Measurements from ENCODE around the gene TM4SF1.

Gene TM4SF1

DNA sequence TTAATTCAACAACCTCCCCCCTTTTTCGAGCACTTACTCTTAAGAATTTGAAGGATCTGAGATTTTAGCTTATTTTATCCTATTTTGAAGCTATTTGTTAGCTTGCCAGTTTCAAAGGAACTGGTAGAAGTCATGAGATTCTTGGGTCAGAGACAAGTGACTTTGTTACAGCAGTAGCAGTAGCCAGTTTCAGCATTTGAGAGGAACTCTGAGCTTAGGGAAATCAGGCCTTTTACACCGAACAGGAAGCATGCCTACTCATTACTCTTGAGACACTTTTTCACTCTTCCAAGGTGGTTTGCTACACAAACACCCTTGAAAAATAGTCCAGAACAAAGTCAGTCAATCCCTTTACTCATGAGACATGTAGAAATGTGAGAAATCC lies 24.5 kb upstream of the TM4SF1 start:
- H3K4me1 Mint-ChIP-seq (ENCODE audit: low read depth), result no peaks in the 10 kb centered on the region
- H3K4me3 Mint-ChIP-seq, result no peak overlapping the region
- no peaks in the 10 kb centered on the region for H3K9me3 Mint-ChIP-seq
- no peaks in the 10 kb centered on the region for H3K36me3 Mint-ChIP-seq (ENCODE audit: low read depth)
- no peak overlapping the region for H3K27ac Mint-ChIP-seq
- peaks cover 18% of the 10 kb centered on the region for H3K27me3 Mint-ChIP-seq

DNA sequence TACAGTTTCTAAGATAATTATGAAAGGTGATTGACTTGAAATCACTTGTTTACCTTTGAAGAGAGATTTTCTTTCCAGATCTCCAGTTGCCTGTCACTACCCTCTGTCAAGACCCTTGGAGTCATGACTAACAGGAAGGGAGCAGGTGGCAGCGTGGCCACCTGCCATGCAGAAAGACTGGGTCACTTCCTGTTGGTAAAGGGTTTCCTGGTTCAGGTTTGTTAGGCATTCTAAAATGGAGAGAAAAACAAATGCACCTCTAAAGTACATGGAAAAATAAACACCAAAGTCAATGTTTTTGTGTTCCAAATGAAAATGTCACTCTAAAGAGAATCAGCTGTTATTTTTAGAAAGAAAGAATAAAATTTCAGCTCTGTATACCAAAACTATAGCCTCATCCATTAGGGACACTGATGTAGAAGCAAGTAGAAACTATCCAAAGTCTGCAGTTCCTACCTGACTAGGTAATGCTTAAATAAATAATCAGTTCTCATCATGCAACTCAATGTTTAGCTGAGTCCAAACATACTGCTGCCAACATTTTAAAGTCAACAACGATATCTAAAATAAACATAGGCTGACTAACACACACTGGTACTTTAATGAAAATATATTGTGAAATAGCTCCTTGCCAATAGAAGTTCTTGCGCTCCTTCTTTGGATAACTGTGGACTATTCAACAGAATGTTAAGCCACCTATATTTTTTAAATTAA lies 23.9 kb upstream of the TM4SF1 start:
- Mint-ChIP-seq H3K27me3 (peaks cover 18% of the 10 kb centered on the region), H3K4me3 (no peak overlapping the region), H3K9me3 (no peaks in the 10 kb centered on the region), H3K4me1 (ENCODE audit: low read depth) (no peaks in the 10 kb centered on the region), H3K27ac (no peak overlapping the region), H3K36me3 (ENCODE audit: low read depth) (no peaks in the 10 kb centered on the region)

DNA sequence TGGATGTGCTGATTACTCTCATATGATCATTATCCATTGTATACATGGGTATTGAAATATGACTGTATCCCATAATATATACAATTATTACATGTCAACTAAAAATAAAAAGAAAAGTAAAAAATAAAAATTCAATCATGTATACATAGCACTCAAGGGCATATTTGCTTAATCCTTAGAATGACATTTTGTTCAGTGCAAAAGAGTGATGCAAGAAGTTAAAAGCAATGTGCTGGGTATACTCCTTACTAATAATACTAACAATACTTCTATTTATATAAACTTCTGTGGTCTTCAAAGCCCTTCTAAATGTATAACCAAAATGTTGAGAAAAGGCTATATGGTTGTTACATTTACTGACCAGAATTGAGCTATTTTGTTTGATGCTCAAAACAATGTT lies 23.2 kb upstream of the TM4SF1 start:
- Mint-ChIP-seq H3K27me3 (peaks cover 18% of the 10 kb centered on the region), H3K9me3 (no peaks in the 10 kb centered on the region), H3K4me3 (no peak overlapping the region), H3K4me1 (ENCODE audit: low read depth) (no peaks in the 10 kb centered on the region), H3K36me3 (ENCODE audit: low read depth) (no peaks in the 10 kb centered on the region), H3K27ac (no peak overlapping the region)

DNA sequence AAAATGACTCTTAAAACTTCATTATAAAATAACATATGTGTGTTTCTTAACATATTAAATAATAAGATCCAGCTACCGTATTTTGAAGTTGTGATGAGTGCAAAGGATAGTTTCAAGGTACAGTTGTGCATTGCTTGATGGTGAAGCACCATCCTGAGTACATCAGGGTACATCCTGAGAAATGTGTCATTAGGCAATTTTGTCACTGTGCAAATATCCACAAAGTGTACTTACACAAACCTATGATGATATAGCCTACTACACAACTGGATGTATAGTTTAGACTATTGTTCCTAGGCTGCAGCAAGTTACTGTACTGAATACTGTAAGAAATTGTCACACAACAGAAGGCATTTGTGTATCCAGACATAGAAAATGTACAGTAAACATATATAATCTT lies 20.8 kb upstream of the TM4SF1 start:
- Mint-ChIP-seq H3K4me3 (no peak overlapping the region), H3K27me3 (peaks cover 13% of the 10 kb centered on the region), H3K27ac (no peak overlapping the region), H3K9me3 (no peaks in the 10 kb centered on the region), H3K36me3 (ENCODE audit: low read depth) (no peaks in the 10 kb centered on the region), H3K4me1 (ENCODE audit: low read depth) (no peaks in the 10 kb centered on the region)

DNA sequence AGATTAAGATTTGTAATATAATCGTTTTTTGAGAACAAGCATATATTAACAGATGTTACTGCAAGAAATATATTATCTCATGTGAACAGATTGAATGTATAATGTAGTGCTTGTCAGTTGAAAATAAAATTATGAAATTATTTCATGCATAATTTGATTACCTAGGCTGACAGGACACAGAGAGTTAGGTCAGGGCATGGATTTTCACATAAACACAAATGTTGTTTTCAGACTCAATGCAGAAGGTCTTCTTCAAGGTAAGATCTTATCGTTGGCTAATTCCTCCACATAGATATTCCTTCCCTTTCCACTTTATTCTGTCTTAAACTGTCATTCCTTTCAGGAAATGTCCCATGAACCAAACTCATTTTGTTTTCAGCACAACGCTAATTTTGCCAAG lies 20.1 kb upstream of the TM4SF1 start:
- Mint-ChIP-seq H3K27me3 (peaks cover 10% of the 10 kb centered on the region), H3K4me3 (no peak overlapping the region), H3K27ac (no peak overlapping the region), H3K36me3 (ENCODE audit: low read depth) (no peaks in the 10 kb centered on the region), H3K4me1 (ENCODE audit: low read depth) (no peaks in the 10 kb centered on the region), H3K9me3 (no peaks in the 10 kb centered on the region)

DNA sequence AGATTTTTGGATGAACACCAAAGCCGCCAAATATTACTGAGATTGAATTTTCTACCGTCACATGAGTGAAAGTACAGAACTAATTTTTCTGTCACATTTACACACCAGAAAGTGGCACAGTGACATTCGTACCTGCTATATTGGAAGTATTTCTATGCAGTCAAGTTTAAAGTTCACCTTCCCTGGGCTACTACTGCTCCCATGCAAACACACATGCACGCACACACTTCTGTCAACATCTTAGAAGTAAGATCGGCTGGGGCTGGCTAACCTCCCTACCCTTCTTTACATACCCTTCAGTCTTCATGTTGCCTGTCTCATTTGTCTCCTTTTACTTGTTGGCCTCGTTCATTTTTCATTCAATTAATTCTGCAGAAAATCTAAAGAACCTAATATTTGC lies 19.0 kb upstream of the TM4SF1 start:
- H3K36me3 Mint-ChIP-seq (ENCODE audit: low read depth), result no peaks in the 10 kb centered on the region
- peaks cover 10% of the 10 kb centered on the region for H3K27me3 Mint-ChIP-seq
- no peaks in the 10 kb centered on the region for H3K9me3 Mint-ChIP-seq
- H3K4me3 Mint-ChIP-seq, result no peak overlapping the region
- H3K4me1 Mint-ChIP-seq (ENCODE audit: low read depth), result no peaks in the 10 kb centered on the region
- H3K27ac Mint-ChIP-seq, result no peak overlapping the region

DNA sequence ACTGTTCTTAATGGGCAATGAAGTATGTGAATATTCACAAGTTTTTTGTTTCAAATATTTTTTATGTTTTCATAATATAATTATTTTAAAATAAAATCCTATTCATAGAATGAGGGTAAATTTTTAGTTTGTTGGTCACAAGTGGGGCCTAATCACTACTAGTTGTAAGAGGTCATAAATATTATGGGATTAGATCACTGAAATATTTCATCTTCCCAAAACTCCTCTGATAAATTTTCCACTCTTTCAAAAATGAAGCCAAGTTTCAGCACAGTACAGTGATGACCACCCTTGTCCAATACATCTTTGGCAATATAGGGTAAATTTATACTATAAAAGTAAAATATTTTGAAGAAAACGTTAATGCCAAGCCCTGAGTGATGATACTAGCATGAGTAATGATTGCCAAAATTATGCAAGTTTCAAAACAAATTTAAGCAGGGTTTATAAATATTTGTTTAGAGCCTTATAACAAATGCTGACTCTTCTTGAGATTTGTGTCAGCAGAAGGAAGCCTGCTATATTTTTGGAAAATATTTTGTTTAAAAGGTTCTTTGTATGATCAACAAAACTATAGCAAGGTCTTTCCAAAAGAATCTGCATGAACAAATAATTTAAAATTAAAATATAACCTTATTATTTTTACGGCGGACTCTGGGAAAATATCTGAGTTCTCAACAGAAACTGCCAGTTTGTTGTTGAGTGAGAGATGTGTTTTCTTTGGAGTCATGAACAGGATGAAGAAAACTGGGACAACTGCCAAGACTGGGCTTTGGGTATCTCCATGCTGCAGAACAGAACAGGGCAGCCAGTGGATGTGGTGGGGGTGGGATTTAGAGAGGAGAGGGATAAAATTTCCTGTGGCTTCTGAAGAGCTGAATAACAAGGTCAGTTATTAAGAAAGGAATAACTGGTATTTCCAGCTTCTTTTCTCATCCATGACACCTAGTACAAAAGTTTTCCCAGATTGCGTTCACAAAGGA lies 17.9 kb upstream of the TM4SF1 start:
- H3K27me3 Mint-ChIP-seq, result peaks cover 10% of the 10 kb centered on the region
- H3K36me3 Mint-ChIP-seq (ENCODE audit: low read depth), result no peaks in the 10 kb centered on the region
- H3K4me3 Mint-ChIP-seq, result no peak overlapping the region
- H3K9me3 Mint-ChIP-seq, result no peaks in the 10 kb centered on the region
- no peak overlapping the region for H3K27ac Mint-ChIP-seq
- H3K4me1 Mint-ChIP-seq (ENCODE audit: low read depth), result no peaks in the 10 kb centered on the region

DNA sequence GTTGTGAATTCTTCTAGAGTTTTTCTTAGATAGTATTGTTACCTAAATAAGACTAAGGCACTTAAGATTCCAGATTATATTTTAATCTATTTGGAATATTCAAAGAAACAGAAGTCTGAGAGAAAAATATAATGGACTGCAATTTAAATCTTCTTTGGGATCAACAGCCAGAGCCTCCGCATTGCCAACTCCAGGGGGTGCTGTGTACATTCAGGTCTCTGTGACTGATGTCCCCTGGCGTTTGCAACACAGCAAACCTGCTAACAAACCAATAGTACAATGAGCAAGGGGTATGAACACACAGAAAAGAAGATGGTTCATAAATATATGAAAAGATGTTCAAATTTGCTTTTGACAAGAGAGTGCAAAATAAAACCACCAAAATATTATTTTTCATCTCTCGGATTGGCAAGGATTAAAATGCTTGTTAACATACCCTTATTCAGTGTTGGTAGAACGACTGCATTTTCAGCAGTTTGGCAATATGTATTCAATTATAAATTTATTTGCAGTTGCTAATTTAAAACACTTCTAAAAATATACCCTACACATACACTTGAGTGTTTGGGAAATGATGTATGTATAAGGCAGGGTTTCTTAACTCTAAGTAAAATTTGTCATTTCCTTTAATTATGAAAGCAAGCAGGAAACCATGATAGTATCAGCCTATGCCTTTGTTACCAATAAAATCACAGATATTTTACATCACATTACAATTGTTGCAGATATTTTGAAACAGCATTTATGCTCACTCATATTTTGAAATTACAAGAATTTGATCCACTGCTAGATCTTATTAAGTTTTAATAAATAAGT lies 16.1 kb upstream of the TM4SF1 start:
- no peaks in the 10 kb centered on the region for H3K36me3 Mint-ChIP-seq (ENCODE audit: low read depth)
- no peaks in the 10 kb centered on the region for H3K9me3 Mint-ChIP-seq
- H3K4me1 Mint-ChIP-seq (ENCODE audit: low read depth), result no peaks in the 10 kb centered on the region
- H3K27ac Mint-ChIP-seq, result no peak overlapping the region
- no peak overlapping the region for H3K4me3 Mint-ChIP-seq
- H3K27me3 Mint-ChIP-seq, result peaks cover 3% of the 10 kb centered on the region

DNA sequence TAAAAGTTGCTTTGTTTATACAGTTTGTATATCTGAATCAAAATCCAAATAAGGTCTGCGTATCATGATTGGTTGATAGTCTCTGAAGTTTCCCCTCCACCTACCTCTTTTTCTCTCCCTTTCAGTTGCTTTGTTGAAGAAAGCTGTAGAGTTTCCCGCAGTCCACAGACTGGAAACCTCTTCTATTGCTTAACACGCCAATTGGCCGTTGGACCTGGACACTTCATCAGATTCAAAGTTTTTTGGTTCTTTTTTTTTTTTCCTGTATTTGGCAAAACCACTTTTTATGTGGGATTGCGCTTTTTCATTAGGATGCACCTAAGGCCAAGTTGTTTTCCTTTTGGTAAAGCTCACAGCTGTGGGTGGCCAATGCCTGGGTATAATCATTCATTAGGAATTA lies 14.5 kb upstream of the TM4SF1 start:
- Mint-ChIP-seq H3K4me1 (ENCODE audit: low read depth) (no peaks in the 10 kb centered on the region), H3K9me3 (no peaks in the 10 kb centered on the region), H3K36me3 (ENCODE audit: low read depth) (no peaks in the 10 kb centered on the region), H3K27me3 (peaks cover 3% of the 10 kb centered on the region), H3K27ac (no peak overlapping the region), H3K4me3 (no peak overlapping the region)

DNA sequence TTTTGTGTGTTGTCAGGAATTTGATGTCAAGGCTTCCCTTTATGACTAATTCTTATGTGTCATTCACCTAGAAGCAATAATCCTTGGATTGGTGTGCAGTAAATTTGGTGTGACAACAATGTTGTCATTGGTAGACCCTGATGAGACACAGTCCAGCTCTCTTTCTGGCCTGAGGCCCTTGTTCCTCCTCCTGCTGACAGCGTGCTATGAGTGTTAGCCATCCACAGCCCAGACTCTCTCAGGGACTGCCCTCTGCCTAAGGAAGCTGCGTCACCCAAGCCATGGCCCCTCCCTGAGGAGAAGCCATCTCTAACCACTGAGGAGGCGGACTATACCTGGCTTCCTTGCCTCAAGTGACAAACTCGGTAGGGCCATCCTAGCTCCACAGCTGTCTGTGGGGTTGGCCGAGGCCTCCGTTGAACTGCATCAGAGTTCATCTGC lies 13.3 kb upstream of the TM4SF1 start:
- Mint-ChIP-seq H3K27me3 (peaks cover 3% of the 10 kb centered on the region), H3K4me1 (ENCODE audit: low read depth) (no peaks in the 10 kb centered on the region), H3K9me3 (no peaks in the 10 kb centered on the region), H3K36me3 (ENCODE audit: low read depth) (no peaks in the 10 kb centered on the region), H3K4me3 (no peak overlapping the region), H3K27ac (no peak overlapping the region)

DNA sequence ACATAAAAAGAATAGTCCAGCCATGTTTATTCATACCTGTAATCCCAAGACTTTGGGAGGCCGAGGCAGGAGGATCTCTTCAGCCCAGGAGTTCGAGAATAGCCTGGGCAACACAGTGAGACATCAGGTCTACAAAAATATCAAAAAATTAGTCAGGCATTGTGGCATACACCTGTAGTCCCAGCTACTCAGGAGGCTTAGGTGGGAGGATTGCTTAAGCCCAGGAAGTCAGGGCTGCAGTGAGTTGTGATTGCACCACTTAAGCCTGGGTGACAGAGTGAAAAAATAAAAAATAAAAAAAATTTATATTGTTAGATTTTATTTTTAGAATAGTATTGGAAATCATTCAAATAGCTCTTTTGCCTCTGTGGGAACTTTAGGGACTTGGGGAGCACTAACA lies 12.8 kb upstream of the TM4SF1 start:
- no peak overlapping the region for H3K27ac Mint-ChIP-seq
- H3K27me3 Mint-ChIP-seq, result peaks cover 3% of the 10 kb centered on the region
- no peaks in the 10 kb centered on the region for H3K4me1 Mint-ChIP-seq (ENCODE audit: low read depth)
- no peaks in the 10 kb centered on the region for H3K9me3 Mint-ChIP-seq
- no peak overlapping the region for H3K4me3 Mint-ChIP-seq
- H3K36me3 Mint-ChIP-seq (ENCODE audit: low read depth), result no peaks in the 10 kb centered on the region

DNA sequence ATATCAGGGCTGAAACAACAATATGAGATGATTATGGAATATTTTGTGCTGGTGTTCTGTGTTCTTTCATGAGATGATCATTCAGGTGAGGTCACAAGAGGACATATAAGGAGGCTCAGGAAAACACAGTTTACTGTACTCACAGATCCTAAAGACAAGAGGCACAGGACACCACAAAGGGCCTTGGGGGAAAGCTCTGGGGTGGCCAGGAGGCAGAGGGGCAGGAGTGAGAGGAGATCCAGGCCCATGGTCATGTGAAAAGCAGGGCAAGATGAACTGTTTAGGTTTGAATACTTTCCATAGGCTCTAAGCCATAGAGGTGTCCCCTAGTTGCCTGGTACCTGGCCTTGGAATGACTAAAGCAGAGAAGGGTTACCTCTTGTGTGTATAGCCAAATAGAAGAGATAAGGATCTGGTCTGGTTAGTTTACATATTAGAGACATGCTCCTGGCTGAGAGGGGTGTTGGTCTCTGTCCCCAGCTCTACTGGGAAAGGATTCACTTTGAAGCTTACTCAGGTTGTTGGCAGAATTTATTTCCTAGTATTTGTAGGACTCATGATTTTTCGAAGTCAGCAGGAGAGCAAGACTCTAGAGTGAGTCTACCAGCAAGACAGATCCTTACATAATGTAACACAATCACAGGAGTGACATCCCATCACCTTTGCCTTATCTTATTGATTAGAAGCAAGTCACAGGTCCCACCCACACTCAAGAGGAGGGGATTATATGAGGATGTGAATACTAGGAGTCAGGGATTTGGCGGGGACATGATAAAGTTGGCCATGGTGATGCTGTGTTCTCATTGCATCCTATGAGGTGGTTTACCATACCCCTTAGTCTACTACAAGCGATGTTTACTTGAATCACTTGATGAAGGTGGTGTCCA lies 11.3 kb upstream of the TM4SF1 start:
- Mint-ChIP-seq H3K36me3 (ENCODE audit: low read depth) (no peaks in the 10 kb centered on the region), H3K9me3 (no peaks in the 10 kb centered on the region), H3K4me3 (no peak overlapping the region), H3K27ac (no peak overlapping the region), H3K4me1 (ENCODE audit: low read depth) (no peaks in the 10 kb centered on the region), H3K27me3 (peaks cover 3% of the 10 kb centered on the region)

DNA sequence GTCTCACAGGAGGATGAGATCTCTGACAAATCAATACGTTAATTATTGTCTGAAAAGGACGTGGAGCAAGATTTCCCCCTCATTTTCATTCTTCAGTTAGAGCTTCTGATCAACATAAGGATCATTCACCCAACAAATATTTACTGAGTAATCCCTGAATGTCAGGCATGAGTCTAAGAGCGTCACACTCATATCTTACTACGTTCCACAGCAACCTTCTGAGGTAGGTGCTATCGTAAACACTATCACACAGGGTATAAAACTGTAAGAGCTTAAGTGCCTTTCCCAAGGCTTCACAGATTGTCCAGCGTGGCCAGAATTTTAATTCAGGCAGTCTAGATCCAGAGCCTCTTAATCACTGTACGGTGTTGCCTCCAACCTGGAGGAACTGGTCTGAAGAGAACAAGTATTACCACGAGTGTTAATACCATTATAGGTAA lies 10.6 kb upstream of the TM4SF1 start:
- Mint-ChIP-seq H3K27me3 (peaks cover 3% of the 10 kb centered on the region), H3K4me1 (ENCODE audit: low read depth) (no peaks in the 10 kb centered on the region), H3K36me3 (ENCODE audit: low read depth) (no peaks in the 10 kb centered on the region), H3K4me3 (no peak overlapping the region), H3K9me3 (no peaks in the 10 kb centered on the region), H3K27ac (no peak overlapping the region)

DNA sequence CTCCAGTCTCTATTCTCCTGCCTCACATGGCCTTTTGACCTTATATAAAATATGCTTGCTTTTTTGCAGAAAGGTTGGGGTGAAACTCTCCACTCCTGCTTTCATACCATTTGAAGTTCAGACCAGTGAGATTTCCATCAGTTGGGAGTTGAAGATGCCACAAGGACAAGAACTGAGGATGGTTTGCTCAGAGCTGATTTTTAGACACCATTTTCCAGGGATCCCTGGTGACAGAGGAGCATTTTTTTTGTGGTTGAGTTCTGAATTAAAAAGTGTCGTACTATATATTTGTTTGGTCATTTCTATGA lies 8.8 kb upstream of the TM4SF1 start:
- Mint-ChIP-seq H3K36me3 (ENCODE audit: low read depth) (no peaks in the 10 kb centered on the region), H3K9me3 (no peaks in the 10 kb centered on the region), H3K27ac (no peak overlapping the region), H3K4me3 (no peak overlapping the region), H3K27me3 (peaks cover 5% of the 10 kb centered on the region), H3K4me1 (ENCODE audit: low read depth) (no peaks in the 10 kb centered on the region)
